ENCODE data around the gene LCN9.

GRCh38 chr9:135616619-135617537 is 46.2 kb upstream of the LCN9 start:
- TF ChIP-seq CTCF (optimal IDR thresholded peaks at IDR 0.05 in 1 of 3, IDR thresholded peaks at IDR 0.05 in 1 of 3, conservative IDR thresholded peaks at IDR 0.05 in 1 of 3; ENCODE audit: extremely low read depth in 1 of 3, insufficient read depth in 2 of 3, low read length in 3 of 3) (no peak), EZH2 (IDR thresholded peaks at IDR 0.05; ENCODE audit: low read length) (no peak)
